GM19468 (cell line): Measurements from ENCODE around the gene SNRNP48.

Source experiments
- ATAC-seq: cut with Tn5 transposase; IDR thresholded peaks from one replicate; pipeline ENCODE4 v1.9.1; 2021; ENCODE audit warnings: mild to moderate bottlenecking, moderate library complexity, moderate number of reproducible peaks; ENCODE audit not compliant: unreplicated experiment; ENCODE audit errors: extremely low read depth

The SNRNP48 gene

DNA sequence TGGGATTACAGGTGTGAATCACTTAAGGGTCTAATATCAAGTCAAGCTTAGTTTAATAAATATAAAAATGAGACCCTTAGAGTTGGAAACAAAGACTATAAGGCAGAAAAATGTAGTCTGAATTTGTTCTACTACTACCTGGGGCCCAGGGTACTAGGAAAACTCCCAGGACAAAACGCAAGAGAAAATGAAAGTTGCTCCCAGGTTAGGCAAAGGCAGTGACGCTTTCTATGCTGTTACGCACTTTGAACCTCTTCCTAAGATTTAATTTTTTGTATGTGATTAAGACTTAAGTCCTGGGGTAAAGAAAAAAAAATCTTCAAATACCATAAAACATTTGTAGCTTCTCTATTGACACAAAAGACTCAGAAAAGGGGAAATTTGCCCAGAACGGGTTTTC lies 31.2 kb upstream of the SNRNP48 start:
- ATAC-seq: no peak

DNA sequence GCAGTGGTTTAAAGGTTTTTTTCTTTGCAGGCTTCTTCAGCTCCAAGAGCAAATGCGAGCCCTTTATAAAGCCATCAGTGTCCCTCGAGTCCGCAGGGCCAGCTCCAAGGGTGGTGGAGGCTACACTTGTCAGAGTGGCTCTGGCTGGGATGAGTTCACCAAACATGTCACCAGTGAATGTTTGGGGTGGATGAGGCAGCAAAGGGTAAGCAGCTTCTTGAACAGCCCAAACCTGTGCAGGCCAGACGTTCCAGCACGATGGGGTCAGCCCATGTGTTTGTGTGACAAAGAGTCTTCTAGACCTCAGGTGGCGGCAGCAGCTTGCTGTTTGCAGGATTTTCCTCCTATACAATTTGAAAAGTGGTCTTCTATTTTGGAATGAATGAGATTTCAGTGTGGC lies 30.8 kb upstream of the SNRNP48 start:
- ATAC-seq: no peak

DNA sequence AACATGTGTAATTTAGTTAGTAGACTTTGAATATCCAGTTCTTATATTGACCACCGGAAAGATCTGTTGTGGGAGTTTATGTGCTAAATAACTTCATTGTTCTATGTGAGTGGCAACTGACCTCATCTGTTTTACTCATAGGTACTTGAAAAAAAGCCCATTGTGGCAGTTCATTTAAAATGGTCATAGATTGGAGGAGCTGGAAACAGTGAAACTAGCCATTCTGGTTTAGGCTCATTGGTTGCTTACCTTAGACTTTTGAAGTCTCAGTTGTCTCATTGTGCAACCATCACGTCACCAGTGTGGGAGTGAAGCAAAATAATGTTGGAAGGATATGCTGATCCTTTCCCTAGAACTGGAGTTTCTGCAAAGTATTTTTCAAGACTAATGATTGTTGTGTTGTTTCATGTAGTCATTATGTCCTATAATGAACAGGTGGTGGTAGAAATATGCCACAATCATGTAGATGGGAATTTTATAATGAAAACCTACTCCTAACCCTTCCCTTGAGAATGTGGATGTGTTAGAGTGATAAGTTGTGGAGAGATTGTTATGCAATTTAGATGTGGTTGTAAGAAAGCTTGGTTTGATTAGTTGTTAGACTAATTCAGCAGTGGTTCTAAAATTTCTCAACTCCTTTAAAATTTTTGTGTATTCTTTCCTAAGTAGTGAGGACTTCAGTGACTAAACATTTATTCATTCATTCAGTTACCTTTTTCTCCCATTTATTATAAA lies 30.2 kb upstream of the SNRNP48 start:
- ATAC-seq: no peak

DNA sequence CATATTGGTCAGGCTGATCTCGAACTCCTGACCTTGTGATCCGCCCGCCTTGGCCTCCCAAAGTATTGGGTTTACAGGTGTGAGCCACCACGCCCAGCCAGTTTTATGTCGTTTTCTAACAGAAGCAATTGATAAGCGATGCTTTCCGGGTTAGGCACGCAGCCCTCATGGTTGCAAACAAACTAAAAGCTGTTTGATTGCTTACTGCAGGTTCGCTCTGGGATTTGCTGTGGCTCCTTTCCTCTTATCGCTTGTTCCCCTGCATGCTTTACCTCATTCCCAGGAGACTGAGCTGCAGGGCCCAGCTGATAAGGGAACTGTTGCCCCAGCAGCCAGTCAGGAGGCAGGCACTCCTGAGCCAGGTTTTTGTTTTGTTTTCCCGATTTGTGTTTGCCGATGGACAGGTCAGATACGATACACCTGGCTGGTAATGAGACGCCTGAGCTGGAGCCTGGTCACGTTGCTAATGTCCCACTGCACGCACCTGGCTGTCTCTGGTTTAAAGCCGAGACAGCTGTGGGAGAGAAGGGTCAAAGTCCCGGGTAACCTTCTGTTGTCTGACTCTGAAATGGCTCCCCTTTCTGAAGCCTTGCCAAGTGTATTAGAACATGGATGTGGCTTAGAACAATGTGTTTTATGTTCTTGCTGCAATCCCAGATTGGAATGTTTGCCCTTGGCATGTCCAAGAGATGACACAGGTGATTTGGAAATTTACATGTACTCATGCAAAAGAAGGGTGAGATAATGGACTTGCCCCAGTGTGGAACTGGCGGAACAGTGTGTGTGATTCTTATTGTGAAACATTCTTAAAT lies 28.6 kb upstream of the SNRNP48 start:
- no peak for ATAC-seq

DNA sequence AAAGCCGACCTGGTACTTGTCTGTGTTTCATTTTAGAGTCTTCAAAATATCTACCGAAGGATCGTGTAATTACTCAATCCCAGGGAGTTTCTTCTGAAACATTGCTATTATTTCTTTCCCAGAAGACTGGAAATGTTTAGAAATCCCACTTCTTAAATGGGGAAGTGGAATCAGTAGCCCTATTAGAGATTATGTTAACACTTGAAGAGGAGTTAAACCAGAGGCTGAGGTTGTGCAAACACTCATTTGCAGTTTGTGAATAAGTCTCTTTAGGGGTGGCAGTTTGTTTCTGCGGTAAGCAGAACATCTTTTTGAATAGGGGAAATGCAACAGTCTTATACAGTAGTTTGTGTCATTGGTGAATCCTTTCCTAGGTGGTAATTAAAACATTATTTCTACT lies 27.2 kb upstream of the SNRNP48 start:
- no peak for ATAC-seq

DNA sequence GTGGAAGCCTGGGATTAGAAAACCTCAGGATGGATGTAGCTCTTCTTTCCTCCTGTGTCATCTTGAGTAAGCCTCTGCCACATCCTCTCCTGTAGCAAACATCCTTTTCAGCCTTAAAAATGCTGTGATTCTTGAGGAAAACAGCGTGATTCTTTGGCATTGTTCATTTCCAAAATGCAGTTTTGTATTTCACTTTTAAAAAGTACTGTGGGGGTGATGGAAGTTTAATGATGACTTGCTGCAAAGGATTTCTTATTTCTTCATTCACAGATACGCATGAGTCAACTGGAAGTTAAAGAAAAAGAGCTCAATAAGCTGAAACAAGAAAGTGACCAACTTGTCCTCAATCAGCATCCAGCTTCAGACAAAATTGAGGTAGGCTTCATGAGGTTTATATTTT lies 23.9 kb upstream of the SNRNP48 start:
- ATAC-seq: no peak

DNA sequence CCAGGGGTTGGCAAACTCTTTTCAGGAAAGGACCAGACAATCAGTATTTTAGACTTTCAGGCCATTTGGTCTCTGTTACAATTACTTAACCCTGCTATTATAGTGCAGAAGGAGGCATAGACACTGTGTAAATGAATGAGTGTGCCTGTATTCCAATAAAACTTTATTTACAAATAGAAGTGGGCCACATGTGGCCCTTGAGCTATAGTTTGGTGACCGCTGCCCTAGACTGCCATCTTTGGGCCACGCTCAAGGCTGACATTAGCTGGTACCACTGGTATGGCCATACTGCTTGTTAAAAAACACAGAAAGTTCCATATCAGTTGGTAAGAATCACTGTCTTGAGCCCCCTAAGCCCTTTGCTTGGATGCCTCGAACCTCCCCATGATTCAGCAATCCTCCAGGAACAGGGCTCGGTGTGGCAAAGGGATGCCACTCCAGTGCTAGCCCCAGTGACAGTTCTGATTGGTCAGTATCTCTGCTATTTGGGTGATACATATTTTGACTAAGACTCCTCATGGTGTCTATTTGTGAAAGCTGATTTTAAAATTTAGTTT lies 23.3 kb upstream of the SNRNP48 start:
- no peak for ATAC-seq

DNA sequence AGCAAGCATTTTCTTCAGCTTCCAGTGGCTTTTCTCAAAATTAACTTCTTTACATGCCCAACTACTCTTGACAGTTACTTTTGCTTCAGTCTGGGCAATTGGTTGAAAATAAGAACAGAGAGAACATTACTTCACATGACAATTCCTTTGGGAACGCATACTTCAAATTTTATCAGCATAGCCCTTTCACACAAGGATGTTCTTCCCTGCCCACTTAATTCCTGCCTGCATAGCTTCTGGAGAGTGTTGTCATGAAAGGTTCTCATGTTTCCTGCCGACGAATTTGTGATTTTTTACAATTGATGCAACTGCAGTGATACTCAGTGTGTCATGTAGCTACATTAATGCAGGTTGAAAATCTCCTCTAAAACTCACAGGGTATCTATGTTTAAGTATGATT lies 22.0 kb upstream of the SNRNP48 start:
- no peak for ATAC-seq

DNA sequence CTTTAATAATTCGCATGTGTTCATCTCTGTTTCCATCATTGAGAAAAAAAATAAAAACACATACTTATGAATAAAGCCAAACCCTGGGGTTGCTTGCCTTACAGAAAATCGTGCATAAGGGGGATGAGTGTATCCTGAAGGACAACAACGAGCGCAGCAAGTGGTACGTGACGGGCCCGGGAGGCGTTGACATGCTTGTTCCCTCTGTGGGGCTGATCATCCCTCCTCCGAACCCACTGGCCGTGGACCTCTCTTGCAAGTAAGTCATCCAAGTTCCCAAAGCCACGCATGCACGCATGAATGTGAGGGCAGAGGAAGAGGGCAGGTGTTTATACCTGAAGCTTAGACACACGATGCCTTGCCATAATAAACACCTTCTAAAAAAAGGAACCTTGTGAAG lies 20.9 kb upstream of the SNRNP48 start:
- ATAC-seq: no peak

DNA sequence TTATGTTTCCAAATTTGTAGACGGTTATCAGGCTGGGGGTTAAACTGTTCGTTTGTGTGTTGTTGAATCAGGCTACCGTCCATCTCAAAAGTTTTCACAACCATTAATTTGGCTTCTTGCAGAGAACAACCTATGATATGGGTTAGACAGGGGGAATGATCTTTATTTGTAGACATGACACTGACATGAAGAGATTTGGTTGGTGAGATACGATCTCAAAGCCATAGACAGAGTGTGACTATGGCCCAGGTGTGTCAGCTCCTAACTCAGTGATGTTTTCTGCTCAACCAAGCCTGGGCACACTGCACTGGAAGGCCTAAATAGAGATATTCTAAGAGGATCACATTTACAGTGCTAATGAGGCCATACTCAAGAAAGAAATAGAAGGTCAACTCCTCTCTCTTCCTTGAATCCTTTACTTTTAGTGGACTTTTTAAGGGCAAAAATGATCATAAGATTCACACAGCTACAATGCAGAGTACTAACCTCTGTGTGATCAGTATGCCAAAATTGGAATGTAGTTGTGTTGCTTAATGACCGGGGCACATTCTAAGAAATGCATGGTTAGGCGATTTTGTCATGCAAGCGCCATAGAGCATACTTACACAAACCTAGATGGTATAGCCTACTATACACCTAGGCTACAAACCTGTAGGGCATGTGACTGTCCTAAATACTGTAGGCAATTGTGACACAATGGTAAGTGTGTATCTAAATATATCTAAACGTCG lies 17.6 kb upstream of the SNRNP48 start:
- ATAC-seq: no peak

DNA sequence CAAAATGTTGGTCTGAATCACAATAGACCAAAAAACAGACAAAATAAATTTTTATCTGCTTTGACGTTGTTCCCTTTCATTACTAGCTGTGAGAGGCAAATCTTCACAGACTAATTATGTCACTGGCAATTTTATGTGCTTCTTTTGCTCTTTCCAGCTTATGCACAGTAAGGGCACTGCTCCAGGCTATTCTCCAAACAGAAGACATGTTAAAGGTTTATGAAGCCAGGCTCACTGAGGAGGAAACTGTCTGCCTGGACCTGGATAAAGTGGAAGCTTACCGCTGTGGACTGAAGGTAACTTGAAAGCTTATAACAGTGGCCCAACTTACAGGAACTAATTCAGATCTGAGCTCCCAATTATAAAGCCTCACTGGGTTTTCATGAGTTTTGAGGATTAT lies 15.5 kb upstream of the SNRNP48 start:
- ATAC-seq: no peak

DNA sequence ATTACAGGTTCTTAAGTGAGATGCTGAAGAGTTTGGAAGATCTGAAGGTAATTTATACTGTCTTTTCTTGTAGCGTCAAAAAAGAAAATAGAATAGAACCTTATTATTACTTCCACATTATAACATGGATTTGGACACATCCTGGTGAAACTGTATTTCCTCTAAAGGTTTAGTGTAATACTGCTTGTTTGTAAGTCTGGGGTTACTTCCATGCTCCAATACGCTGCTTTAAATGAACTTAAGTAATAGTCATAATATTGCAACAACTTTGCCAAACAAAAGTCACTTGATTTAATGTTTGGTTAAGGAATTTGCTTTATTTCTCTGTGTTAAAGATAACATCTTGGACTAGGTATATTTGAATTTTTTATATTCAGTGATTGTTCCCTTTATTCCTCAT lies 11.5 kb upstream of the SNRNP48 start:
- no peak for ATAC-seq

DNA sequence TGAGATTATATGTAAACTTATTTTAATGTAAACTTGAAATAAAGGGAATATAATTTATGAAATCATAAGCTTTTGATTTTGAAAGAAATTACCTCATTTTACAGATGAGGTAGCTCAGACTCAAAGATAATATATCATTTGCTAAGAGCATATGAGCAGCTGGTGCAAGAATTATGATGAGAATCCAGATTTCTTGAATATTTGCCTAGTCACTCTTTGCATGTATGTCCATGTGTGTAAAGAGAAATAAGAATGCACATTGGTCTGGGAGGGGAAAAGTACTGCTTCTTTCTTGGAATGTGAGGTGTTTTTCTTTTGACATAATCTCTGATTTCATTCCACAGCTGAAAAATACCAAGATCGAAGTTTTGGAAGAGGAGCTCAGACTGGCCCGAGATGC lies 11.1 kb upstream of the SNRNP48 start:
- no peak for ATAC-seq

DNA sequence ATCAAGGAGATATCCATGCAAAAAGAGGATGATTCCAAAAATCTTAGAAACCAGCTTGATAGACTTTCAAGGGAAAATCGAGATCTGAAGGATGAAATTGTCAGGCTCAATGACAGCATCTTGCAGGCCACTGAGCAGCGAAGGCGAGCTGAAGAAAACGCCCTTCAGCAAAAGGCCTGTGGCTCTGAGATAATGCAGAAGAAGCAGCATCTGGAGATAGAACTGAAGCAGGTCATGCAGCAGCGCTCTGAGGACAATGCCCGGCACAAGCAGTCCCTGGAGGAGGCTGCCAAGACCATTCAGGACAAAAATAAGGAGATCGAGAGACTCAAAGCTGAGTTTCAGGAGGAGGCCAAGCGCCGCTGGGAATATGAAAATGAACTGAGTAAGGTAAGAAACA lies 10.1 kb upstream of the SNRNP48 start:
- no peak for ATAC-seq

DNA sequence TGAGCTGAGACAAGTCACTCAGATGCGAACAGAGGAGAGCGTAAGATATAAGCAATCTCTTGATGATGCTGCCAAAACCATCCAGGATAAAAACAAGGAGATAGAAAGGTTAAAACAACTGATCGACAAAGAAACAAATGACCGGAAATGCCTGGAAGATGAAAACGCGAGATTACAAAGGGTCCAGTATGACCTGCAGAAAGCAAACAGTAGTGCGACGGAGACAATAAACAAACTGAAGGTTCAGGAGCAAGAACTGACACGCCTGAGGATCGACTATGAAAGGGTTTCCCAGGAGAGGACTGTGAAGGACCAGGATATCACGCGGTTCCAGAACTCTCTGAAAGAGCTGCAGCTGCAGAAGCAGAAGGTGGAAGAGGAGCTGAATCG lies 9.5 kb upstream of the SNRNP48 start:
- ATAC-seq: no peak

DNA sequence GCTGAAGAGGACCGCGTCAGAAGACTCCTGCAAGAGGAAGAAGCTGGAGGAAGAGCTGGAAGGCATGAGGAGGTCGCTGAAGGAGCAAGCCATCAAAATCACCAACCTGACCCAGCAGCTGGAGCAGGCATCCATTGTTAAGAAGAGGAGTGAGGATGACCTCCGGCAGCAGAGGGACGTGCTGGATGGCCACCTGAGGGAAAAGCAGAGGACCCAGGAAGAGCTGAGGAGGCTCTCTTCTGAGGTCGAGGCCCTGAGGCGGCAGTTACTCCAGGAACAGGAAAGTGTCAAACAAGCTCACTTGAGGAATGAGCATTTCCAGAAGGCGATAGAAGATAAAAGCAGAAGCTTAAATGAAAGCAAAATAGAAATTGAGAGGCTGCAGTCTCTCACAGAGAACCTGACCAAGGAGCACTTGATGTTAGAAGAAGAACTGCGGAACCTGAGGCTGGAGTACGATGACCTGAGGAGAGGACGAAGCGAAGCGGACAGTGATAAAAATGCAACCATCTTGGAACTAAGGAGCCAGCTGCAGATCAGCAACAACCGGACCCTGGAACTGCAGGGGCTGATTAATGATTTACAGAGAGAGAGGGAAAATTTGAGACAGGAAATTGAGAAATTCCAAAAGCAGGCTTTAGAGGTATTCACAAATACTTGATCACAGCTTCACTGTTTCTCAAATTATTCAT lies 8.9 kb upstream of the SNRNP48 start:
- ATAC-seq: no peak

DNA sequence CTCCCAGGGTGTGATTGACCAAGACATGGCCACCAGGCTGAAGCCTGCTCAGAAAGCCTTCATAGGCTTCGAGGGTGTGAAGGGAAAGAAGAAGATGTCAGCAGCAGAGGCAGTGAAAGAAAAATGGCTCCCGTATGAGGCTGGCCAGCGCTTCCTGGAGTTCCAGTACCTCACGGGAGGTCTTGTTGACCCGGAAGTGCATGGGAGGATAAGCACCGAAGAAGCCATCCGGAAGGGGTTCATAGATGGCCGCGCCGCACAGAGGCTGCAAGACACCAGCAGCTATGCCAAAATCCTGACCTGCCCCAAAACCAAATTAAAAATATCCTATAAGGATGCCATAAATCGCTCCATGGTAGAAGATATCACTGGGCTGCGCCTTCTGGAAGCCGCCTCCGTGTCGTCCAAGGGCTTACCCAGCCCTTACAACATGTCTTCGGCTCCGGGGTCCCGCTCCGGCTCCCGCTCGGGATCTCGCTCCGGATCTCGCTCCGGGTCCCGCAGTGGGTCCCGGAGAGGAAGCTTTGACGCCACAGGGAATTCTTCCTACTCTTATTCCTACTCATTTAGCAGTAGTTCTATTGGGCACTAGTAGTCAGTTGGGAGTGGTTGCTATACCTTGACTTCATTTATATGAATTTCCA lies 4.6 kb upstream of the SNRNP48 start:
- no peak for ATAC-seq

DNA sequence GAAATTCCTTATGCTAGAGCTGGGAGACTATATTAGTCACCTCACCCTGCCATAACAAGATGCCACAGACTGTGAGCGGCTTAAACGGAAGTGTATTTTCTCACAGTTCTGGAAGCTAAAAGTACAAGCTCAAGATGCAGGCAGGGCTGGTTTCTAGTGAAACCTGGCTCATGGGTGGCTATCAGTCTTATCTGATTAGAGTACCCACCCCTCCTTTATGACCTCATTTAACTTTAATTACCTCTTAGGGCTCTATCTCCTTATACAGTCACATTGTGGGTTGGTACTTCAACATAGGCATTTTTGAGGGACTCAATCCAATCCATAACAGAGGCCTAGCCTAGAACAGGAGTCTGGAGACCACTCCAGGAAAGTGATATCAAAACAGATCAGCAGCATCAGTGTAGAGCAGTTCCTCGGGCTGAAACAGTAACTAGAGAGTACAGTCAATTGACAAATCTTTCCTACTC lies 2.3 kb upstream of the SNRNP48 start:
- ATAC-seq: no peak

DNA sequence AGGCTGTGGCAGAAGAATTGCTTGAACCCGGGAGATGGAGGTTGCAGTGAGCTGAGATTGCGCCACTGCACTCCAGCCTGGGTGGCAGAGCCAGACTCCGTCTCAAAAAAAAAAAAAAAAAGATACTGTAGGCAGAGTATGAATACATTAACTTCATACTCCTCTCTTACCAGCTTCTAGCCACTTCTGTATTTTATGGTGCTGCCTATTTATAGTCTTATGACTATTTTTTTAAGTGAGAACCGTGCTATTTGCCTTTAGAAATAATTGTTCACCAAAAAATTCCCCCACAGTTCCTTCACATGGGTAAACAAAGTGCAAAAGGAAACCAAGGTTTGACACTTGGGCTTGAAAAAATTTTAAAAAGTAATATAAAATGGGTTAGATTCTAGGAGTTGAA lies 1.5 kb upstream of the SNRNP48 start:
- no peak for ATAC-seq

DNA sequence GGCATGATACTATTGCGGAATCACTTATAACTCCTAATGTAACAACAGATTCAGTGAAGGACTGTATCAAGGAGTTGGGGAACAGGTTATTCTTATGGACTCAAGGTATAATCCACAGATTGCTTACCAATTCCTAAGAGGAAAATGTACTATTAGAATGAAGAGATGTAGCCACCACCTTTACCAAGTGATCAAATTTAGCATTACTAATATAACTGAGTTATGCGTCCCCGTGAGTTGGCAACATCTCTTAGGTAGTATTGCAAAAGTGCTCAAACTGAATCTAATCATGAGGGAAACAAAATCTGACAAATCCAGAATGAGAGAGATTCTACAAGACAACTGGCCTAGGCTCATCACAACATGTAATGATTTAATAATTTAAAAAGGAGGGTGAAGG lies 777 bp upstream of the SNRNP48 start:
- ATAC-seq: no peak
